ENCODE measurements around the gene RPL21.

Gene RPL21

DNA sequence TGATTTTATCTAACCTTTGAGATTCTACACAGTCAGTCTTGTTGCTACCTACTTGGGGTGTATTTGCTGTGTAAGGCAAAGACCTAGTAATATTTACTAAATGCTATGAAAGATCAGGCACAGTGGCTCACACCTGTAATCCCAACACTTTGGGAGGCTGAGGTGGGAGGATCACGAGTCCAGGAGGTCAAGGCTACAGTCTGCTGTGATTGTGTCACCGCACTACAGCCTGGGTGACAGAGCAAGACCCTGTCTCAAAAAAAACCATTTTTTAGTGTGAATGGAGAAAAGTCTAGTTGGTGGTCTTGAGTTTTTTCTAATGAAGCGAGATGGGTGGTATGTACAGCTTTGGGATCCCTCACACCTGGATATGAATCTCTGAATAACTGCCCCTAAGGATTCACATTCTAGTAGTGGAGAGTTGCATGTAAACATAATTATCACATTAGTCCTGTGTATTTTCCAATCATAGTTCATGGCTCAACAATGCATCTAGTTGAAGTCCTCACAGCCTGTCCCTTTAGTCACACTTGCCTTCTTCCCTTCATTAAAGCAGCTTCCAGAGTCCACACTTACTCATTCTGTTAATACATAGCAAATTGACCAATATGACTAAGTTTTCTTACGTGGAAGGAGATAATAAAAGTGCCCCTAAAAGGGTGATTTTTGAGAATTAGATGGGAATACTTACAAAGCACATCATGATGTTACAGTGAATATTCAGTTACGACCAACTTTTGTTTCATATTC lies 7.5 kb downstream of the RPL21 start:
- no peak for DNase-seq (ENCODE audit: low read depth)

DNA sequence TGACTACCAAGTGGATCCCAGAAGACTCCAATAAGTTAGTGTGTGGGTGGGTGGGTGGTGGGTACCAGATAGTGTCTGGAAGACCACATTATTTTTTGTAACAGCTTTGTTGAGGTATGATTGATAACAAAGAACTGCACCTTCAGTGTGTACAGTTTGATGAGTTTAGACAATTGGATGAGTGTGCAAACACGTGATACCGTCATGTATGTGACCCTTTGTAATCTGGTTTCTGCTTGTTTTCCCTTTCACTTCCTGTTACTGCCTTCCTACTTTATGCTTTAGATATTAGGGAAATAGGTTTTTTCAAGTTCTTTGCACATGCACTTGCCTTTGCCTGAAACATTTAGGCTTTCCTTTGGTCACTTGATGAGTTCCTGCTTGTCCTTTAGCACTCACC lies 8.5 kb downstream of the RPL21 start:
- DNase-seq (ENCODE audit: low read depth), result no peak

DNA sequence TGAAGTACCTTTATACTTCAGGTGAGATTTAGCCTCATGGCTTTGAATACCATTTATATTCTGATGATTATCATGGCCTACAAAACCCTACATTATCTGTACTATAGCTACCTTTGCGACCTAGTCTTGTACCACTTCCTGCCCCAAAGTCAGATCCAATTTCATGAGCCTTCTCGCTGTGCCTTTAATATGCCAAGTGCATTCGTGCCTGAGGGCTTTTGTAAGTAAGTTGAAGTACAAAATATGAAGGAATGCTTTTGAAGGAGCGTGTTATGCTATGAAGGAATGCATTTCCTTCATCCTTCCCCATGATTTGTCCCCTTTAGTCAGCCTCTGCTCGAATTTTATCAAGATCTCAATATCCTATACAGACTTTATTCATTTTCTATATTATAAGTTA lies 10.0 kb downstream of the RPL21 start:
- DNase-seq (ENCODE audit: low read depth), result no peak

DNA sequence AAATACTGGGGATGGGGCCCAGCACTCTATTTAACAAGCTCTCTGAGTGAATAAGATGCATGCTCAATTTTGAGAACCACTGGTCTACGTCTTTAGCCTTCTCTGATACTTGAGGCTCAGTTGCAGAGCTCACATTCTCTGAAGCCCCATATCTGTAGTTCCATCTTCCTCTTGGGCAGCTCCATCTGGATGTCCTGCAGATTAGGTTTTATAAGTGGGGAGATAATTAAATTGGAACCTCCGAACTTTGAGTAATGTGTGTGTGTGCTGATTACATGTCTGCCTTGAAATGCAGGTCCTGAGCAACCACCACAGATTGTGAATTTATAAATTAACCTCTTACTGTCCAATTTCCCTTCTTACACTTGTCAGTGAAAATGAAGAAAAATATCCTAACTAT lies 12.1 kb downstream of the RPL21 start:
- no peak for DNase-seq (ENCODE audit: low read depth)

DNA sequence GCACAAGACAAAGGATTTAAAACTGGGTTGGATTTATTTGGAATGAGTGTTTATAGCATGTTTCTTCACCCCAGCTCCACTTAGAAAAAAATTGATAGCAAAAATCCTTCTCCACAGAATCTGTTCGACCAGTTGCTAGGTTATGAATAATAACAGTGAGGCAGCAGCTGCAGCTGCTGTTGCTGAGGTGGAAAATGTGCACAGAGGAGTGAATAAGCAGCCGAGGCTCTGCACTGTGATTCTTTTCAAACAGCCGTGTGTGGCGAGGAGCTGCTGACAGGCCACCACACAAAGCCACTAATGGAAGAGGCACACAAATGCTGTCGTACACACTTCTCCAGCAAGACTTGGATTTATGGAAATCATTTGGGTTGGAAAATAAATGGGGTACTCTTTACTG lies 12.8 kb downstream of the RPL21 start:
- no peak for DNase-seq (ENCODE audit: low read depth)

DNA sequence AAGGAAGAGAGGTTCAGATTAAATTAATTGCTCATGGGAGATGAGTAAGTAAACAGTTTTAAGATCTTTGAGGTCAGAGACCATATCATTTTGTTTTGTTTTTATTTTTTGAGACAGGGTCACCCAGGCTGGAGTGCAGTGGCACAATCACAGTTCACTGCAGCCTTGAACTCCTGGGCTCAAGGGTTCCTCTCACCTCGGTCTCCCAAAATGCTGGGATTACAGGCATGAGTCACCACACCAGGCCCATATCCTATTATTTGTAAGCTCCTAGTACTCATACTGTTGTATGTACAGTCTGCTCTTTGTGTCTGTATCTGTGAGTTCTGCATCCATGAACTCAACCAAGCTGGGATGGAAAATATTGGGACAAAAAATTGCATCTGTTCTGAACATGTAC lies 13.3 kb downstream of the RPL21 start:
- DNase-seq (ENCODE audit: low read depth), result no peak

DNA sequence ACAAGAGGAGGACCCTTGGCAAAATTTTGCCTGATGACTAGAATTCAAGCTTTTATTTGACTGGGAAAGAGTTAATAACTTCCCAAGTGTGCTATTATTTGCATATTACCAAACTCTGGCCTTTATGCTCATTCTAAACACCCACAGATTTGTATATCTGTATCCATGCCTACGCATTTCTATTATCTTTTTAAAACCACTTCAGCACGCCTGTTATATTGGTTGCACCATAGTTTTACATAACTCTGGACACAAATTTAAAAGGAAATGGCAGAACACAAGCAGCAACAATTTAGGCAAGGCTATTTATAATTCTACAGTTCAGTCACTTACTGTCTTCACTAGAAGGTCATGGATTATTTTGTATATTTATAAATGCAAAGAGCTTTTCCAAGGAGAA lies 15.6 kb downstream of the RPL21 start:
- no peak for DNase-seq (ENCODE audit: low read depth)

DNA sequence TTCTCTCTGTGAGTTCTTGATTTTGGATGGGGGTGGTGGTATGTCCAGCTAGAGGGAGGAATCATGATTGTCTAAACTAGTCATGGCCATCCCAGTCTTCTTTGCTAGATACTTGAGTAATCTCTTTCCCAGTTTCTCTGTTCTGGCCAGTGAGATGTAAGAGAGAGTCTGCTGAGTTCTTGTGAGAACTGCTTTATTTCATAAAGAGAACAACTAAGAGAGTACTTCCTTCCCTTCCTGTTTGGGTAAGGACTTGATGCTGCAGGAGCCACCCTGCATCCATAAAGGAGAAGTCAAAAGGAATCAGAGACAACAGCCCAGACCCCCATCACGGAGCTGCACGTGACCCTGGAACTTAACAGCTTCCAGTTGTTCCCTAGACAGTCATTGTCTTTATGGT lies 16.2 kb downstream of the RPL21 start:
- no peak for DNase-seq (ENCODE audit: low read depth)

DNA sequence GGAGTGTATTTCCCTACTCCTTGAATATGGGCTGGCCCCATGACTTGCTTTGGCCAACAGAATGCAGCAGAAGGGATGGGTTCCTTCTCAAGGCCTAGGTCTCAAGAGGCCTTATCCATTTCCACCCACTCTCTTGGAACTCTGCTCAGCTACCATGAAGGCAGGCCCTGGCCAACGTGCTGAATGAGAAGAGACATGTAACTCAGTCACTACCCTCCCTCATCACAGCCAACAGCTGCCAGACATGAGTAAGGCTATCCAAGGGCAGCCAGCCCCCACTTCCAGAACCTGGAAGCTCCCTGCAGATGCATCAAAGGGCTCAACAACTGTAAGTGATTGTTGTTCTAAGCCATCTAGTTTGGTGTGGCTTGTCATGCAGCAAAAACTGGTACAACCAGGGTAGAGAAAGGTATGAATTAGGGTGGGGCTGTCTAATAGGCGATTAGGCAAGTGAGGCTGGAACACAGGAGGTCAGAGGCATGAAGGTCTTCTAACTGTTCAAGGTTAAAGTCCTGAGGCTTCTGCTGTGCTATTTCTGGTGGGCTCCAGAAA lies 17.8 kb downstream of the RPL21 start:
- no peak for DNase-seq (ENCODE audit: low read depth)

DNA sequence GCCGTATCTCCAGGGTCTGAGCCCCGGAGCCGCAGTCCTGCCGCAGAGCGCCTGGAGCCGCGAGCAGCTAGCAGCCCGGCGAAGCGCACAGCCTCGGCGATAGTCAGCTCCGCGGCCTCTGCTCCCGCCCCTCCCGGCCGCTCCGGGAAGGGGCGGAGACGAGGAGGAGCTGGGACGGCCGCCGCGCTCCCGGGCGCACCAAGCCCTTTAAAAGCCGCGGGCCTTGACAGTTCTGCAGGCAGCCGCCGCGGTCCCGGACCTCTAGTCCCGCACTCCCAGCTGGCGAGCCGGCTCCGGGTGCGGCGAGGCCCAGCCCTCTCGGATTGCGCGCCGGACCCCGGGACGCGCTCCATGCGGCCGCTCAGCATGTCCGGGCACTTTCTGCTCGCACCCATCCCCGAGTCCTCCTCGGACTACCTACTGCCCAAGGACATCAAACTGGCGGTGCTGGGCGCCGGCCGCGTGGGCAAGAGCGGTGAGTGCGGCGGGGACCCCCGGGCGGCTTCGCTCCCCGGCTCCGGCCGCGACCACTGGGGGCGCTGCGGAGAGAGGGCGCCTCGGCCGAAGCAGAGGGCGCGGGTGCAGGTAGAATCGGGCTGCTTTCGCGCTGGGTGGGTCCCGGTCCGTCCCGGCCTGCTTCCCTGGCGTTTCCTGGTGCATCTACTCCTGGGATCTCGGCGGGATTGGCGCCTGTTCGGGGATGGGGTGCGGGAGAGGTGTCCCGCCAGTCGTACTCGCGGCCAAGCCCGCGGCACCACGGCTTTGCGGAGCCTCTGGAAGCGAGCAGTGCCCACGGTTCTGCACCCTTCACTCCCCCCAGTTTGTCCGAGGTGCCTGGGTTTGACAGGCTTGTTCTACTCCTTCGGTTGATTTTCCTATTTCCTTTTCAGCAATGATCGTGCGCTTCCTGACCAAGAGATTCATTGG lies 19.5 kb downstream of the RPL21 start, which contains the start of gene RASL11A:
RASL11A (plus strand) TSS at position 237 of the 927 bp plus-strand sequence; CDS start at position 352, 115 bp downstream.
- peak; percentile 70 for DNase-seq (ENCODE audit: low read depth)

DNA sequence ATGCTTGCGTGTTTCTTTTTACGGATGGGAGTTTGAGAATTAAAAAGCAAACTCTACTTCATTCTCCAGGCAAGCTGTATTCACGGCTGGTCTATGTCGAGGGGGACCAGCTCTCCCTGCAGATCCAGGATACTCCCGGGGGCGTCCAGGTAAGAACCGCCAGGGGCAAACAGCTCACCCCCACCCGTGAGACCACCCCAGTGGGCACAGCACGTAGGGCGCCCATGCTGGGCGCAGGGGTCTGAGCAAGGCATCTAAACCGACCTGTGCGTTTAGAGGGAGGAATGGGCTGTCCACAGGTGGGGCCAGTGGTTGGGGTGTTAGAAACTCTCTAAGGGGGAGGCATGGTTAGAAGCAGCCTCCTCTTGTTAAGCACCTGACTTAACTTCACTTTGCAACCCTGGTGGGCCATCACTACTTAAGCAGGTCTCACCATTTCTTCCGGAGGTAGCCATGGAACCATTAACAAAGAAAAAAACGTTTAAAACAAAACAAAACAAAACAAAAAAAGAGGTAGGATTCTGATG lies 20.3 kb downstream of the RPL21 start:
- no peak for DNase-seq (ENCODE audit: low read depth)

DNA sequence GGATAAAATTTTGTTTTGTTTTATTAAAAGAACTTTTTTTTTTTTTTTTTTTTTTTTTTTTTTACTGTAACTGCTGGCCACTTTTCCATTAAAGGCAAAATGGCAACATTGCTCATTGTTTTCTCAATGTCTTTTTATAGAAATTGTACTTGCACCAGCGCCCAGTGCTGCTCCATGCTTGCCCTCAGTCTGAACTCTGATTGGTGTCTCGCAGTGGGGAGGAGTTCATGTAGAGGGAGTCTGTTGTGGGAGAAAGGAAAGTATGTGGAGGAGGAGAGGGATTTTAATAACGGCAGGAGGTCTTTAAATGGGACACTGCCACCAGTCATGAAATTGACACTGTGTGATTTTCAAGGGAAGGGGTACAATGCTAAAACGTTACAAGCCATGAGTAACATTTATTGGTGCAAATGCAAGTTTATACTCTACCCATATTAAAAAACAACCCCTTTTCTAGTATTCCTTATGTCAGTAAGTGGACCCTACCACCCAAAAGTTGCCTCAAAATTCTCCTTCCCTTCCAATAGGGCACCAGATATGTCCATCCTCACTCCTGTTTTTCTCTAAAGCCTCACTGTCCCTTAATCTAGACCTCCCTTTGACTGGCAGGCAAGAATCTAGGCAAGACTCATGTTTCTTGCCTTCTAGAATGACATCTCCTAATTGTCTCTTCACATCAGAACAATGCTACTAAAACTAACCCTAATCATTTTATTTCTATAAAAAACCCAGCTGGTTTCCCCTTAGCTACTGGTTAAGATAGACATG lies 22.5 kb downstream of the RPL21 start:
- no peak for DNase-seq (ENCODE audit: low read depth)

DNA sequence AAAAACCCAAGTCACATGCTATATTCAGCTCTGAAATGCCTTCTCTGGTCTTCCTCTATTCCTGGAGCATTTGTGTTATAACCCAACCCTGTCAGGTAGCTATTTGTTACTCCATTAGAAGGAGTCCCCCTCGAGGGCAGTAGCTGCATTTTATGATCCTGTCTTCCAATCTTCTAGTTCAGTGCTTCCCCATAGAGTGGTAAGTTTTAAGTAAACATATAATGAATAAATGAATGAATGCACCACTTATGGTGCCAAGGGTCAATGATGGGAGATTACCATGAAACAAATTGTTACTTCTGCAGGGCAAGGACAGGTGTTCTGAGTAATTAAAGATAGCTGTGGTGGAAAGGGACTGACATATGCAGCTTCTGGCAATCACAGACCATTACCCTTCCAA lies 23.3 kb downstream of the RPL21 start:
- no peak for DNase-seq (ENCODE audit: low read depth)

DNA sequence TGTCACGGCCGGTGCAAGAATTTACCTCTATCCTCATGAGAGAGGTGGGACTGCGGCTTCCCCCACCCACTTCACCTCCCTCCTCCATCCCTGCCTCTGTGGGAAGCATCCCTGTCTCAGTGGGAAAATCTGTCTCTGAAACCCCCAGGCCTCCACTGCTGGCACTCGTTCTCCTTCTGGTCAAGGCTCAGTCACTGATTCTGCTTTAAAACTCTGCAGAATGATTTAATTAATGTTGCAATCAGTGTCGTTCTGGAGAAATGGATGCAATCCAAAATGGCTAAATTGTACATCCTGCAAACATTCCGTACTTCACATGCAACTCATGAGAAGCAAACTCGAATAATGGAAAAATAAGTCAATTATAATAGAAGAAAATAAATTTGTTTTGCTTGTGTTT lies 24.8 kb downstream of the RPL21 start:
- DNase-seq (ENCODE audit: low read depth), result no peak

DNA sequence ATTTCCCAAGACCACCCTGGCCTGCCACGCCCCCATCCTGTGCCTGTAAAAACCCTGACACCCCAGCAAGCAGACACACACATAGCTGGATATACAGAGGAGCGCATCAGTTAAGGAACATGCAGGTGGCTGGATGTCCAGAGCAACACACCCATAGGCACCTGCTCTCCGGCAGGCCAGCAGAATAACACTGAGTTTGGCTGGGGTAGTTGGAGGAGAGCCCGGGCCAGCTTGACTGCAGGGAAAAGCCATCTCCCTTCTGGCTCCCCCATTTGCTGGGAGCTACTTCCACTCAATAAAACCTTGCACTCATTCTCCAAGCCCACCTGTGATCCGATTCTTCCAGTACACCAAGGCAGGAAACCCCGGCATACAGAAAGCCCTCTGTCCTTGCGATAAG lies 28.1 kb downstream of the RPL21 start:
- DNase-seq (ENCODE audit: low read depth), result no peak

DNA sequence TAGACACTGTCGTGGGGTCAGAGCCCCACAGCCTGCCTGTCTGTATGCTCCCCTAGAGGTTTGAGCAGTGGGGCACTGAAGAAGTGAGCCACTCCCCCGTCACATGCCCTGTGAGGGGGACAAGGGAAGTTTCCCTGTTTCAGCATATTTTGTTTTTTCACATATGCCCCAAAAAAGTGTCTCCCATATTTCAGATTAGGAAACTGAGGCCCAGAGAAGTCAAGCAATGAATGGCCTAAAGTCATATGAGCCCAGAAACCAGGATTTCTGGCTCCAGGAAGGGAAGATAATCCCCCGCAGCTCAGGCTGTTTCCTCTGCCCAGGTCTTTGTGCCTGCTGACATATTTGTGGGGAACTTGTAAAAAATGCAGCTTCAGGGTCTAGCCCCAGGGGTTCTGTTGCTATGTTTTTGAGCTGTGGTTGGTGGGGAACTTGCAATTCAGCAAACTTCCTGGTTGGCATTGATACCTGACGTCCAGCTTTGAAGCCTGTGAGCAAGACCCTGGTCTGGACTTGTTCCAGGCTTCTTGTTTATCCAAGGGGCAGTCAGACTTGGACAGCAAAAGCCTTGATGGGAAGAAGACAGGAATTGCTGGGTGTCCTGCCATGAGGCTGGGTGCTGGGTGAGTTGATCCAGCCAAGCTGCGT lies 28.8 kb downstream of the RPL21 start:
- DNase-seq (ENCODE audit: low read depth), result no peak

DNA sequence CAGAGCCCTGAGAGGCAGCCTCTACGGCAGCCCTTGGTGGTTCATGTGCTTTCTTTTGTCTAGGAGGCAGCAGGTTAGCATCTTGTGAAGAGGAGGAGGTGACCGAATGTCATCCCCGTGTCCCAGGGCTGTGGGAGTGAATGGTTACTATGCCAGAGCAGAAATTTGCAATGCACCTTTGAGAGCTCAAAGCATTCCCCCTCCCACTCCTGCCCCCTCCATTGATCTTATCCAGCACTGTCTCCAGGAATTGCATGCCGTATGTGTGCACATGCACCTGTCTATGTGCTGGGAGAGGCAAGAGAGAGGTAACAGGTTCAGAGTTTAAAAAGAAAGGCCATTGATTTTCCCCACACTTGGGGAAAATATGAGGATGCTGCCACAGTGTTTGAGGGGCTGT lies 29.5 kb downstream of the RPL21 start:
- DNase-seq (ENCODE audit: low read depth), result no peak

DNA sequence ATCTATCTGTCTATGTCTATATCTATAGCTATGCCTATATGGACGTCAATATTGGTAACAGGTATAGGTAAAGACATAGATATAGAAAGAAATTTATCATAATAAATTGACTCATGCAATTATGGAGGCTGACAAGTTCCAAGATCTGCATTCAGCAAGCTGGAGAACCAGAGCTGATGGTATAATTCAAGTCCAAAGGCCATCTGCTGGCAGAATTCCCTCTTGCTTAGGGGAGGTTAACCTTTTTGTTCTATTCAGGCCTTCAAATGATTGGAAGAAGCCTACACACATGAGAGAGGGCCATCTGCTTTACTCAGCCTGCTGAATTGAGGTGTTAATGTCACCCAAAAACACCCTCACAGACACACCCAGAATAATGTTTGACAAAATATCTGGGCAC lies 30.1 kb downstream of the RPL21 start:
- no peak for DNase-seq (ENCODE audit: low read depth)

DNA sequence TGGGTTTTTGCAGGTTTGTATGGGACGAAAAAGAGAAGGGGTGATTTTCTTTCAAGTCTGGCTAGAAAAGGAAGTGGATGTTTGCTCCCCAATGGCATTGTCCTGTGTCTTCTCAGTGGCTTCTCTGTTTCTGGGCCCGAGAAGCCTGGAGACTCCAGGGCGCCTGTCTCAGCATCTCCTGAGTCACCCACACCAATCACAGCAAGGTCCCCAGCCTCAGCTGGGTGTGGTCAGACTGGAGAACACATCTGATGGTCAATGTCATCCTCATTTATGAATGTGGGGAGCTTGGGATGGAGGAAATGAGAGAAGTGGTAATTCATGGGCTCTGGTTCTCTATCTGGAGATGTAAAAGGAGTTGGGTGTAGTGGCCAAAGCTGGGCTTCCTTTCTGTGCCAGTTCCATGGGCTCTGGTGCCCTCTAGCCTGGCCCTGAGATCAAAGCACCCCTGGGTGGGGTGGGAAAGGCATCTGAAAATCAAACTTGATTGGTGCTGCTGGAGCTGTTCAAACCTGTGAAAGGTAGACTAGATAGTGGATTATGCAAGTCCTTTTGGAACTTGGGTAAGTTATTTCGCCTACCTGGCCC lies 32.6 kb downstream of the RPL21 start:
- no peak for DNase-seq (ENCODE audit: low read depth)

DNA sequence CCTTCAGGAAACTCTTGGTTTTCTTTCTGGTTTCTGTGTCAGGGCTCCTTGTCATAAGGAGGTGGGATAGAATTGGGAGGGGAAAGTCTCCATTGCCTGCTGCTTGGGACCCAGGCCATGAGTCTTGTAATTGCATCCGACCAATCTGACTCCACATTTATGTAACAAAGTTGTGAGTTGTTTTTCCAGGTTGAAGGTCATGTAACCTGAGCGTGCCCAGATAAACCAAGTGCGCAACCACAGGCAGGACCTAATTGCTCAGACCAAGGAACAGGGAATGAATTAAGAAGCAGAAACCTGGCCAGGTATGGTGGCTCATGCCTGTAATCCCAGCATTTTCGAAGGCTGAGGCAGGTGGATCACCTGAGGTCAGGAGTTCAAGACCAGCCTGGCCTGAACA lies 37.0 kb downstream of the RPL21 start:
- DNase-seq (ENCODE audit: low read depth), result no peak

DNA sequence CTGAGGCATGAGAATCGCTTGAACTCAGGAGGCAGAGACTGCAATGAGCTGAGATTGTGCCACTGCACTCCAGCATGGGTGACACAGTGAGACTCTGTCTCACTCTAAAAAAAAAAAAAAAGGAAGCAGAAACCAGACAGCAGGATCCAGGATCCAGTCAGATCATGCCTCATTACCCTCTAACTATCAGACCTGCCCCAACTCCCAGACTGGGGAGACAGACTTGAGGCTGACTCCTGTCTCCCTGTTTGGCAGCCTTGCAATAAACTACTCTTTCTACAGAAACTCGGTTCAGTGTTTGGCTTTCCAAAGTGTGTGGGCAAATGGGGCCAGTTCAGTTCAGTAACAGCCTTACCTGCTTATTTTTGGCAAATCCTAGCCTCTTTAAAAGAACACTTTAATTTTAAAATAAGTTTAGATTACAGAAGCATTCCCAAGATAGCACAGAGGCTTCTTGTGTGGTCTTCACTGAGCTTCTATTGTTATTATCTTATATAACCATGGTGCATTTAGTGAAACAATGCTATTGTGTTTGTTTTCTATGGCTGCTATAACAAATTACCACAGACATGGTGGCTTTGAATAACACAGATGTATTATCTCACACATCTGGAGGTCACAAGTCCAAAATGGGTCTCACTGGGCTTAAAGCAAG lies 37.8 kb downstream of the RPL21 start:
- no peak for DNase-seq (ENCODE audit: low read depth)

Measured in activated T-cell treated with anti-CD3 and anti-CD28 coated beads for 1 hour (primary cell).